GM21360 (cell line): ENCODE results near the gene LTB4R.
A peak's percentile ranks its signal among the peaks of the same experiment; 100 is the strongest.

Experiments used
- ATAC-seq: cut with Tn5 transposase; IDR thresholded peaks from one replicate; pipeline ENCODE4 v1.9.1; 2021; ENCODE audit warnings: mild to moderate bottlenecking, moderate library complexity; ENCODE audit not compliant: unreplicated experiment

LTB4R gene

GRCh38 chr14:24277606-24278321 is 33.5 kb upstream of the LTB4R start:
- no peak for ATAC-seq

- ATAC-seq, result no peak
Observed at GRCh38 chr14:24278424-24278823, 32.9 kb upstream of the LTB4R start.

- peak; percentile 55 for ATAC-seq
Observed at GRCh38 chr14:24279301-24280186, 31.8 kb upstream of the LTB4R start.

- ATAC-seq, result no peak
Observed at GRCh38 chr14:24280797-24281460, 30.4 kb upstream of the LTB4R start.

GRCh38 chr14:24281636-24282035 is 29.7 kb upstream of the LTB4R start:
- no peak for ATAC-seq

GRCh38 chr14:24282736-24283135 is 28.6 kb upstream of the LTB4R start:
- no peak for ATAC-seq

GRCh38 chr14:24283796-24284460 is 27.4 kb upstream of the LTB4R start:
- ATAC-seq, result no peak

- ATAC-seq, result no peak
Observed at GRCh38 chr14:24284501-24285035, 26.7 kb upstream of the LTB4R start.

- ATAC-seq, result no peak
Observed at GRCh38 chr14:24285351-24285750, 26.0 kb upstream of the LTB4R start.

- no peak for ATAC-seq
Observed at GRCh38 chr14:24286996-24287395, 24.3 kb upstream of the LTB4R start.

GRCh38 chr14:24289649-24290280 is 21.5 kb upstream of the LTB4R start:
- peak; percentile 61 for ATAC-seq

GRCh38 chr14:24290746-24291145 is 20.6 kb upstream of the LTB4R start:
- ATAC-seq, result no peak

GRCh38 chr14:24291446-24292117 is 19.7 kb upstream of the LTB4R start:
- no peak for ATAC-seq

- no peak for ATAC-seq
Observed at GRCh38 chr14:24292118-24292807, 19.0 kb upstream of the LTB4R start.

GRCh38 chr14:24293525-24293924 is 17.8 kb upstream of the LTB4R start:
- no peak for ATAC-seq

GRCh38 chr14:24296341-24297157 is 14.8 kb upstream of the LTB4R start:
- ATAC-seq, result peak; percentile 53

GRCh38 chr14:24297190-24297964 is 13.9 kb upstream of the LTB4R start:
- ATAC-seq, result peak; percentile 11

- ATAC-seq, result peak; percentile 6
Observed at GRCh38 chr14:24298892-24299254, 12.4 kb upstream of the LTB4R start.
